Measurements from ENCODE around the gene CBX4.

CBX4 gene

GRCh38 chr17:79799174-79799537 is 40.1 kb downstream of the CBX4 start:
- DNase-seq (ENCODE audit: low read depth): no peak

DNA sequence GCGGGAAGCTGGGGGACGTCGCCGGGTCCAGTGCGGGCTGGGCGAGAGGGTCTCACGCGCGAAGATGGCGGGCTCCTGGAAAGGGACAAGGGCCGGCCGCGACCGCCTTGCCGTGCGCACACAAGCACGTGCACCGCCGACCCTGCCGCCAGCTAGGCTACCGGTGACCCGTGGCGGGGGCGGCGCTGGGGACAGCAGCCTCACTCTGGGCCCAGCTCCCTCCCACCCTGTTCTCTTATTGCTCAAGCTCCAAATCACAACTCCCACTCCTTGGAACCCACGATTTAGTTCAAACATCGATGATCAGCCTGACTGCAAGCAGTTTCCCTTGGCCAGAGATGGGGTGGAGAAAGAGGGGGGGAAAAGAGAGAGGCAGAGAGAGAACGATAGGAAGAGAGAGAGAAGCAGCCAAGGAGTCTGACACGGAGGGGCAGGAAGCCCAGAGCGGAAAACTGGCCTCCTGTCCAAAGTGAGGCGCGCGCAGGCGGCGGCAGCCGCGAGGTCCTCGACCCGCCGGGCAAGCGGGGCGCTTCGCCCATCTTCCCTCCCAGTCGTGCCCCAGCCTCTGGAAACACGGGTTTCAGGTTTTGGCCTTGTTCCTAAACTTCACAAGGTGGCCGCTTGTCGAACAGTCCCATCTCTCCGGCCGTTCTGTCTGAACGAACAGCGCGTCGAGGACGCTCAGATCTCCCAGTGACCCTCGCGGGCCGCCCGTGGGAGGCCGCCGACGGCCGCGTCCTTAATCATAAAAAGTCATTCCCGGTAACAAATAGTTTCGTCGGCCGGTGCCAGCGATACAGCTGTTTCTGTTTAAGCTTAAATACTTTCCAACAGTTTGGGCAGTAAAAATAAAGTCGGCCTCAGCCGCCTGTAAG is 40.7 kb downstream of the CBX4 start:
- no peak for DNase-seq (ENCODE audit: low read depth)

- no peak for DNase-seq (ENCODE audit: low read depth)
Measured at GRCh38 chr17:79797492-79798298, 41.5 kb downstream of the CBX4 start.

DNA sequence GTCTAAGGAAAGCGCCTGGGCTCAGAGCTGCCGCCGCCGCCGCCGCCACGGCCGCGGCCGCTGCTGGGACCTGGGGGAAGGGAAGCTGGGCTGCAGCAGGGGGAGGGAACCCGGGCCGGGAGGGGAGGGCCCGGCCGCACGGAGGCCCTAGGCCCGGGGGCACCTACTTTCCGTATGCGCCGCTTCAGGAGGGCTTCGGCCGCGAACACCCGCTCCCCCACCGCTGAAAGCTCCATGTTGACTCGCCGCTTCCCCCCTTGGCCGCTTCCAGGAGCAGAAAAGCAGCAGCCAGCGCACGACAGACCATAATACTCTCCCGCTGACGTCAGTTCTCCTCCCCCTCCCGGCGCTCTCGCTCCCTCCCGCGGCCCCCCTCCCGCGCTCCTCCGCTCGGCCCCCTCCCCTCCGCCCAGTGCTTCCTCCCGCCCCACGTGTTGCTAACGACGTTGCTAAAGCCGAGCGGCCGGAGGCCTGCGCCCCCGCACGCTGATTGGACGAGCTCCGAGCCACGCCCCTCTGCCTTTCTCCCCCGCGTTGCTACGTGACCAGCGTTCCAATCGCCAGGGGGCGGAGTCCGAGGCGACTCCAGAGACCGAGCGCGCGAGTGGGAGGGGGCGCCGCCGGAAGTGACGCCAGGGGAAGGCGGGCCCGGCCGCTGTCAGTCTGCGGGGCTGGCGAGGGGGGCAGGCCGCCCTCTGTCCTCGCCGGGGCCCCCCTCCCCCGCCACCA is 42.3 kb downstream of the CBX4 start, which contains the start of gene CBX8:
Gene CBX8 (minus strand): TSS at position 315 of the 729 bp plus-strand sequence. CDS start 79 bp downstream, at position 236.
- DNase-seq (ENCODE audit: low read depth): peak; percentile 88

DNA sequence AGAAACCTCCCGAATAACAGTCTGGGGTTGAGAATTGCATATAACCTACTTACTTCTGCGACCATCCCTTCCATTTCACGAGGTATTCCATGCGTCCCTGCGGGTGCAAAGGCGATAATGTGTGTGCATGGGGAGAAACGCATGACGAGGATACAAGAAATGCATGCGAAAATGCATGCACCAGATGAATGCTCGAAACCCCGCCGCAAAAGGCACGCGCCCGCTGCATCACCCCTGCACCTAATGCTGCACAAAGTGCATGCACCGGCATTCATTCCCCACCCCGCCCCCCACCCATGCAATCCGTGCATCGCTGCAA is 42.8 kb downstream of the CBX4 start:
- no peak for DNase-seq (ENCODE audit: low read depth)

DNA sequence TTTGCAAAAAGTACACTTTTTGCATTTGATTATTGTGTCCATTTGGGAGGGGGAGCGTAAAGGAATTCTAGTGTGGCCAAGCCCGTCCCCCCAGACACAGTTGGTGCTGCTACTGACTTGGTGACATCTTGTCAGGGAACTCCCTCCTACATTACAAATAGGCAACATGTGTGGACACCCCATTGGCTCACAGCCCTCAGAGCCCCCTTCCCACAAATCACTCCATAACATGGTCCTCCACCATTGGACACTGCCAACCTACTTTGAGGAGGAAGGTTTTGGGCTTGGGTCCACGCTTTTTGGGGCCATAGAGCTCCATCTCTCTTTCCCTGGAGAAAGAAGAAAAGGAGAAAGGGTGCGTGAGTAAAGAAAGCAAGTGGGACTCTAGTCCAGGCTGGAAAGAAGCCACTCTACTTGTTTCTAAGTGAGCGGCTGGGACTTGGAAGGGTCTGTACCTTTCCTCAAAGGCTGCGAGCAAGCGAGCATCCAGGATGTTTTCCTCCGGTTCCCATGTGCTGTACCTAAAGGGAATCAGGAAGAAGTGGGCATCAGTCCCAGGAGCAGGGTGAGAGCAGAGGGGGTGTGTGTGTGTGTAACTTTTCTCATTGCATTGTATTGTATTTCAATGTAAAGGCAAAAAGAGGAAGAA is 43.3 kb downstream of the CBX4 start:
- DNase-seq (ENCODE audit: low read depth): no peak

GRCh38 chr17:79794659-79795511 is 44.4 kb downstream of the CBX4 start:
- DNase-seq (ENCODE audit: low read depth): no peak

DNA sequence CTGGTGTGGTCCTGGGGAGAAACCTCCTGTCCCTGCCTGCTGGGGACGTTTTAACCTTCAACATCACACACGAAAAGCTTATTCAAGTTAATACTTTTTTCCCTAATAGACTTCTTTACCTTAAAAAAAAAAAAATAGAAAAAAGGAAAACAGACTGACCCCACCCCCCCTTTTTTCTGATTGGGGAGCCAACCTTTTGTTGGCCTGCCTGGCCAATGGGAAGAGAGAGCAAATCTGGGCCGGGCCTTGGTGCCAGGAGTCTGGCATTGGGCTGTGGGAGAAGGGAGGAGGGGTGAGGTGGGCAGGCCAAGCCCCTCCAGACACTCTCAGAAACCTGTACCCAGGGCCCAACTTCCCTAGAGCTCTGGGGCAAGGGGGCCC is 45.3 kb downstream of the CBX4 start:
- no peak for DNase-seq (ENCODE audit: low read depth)

DNA sequence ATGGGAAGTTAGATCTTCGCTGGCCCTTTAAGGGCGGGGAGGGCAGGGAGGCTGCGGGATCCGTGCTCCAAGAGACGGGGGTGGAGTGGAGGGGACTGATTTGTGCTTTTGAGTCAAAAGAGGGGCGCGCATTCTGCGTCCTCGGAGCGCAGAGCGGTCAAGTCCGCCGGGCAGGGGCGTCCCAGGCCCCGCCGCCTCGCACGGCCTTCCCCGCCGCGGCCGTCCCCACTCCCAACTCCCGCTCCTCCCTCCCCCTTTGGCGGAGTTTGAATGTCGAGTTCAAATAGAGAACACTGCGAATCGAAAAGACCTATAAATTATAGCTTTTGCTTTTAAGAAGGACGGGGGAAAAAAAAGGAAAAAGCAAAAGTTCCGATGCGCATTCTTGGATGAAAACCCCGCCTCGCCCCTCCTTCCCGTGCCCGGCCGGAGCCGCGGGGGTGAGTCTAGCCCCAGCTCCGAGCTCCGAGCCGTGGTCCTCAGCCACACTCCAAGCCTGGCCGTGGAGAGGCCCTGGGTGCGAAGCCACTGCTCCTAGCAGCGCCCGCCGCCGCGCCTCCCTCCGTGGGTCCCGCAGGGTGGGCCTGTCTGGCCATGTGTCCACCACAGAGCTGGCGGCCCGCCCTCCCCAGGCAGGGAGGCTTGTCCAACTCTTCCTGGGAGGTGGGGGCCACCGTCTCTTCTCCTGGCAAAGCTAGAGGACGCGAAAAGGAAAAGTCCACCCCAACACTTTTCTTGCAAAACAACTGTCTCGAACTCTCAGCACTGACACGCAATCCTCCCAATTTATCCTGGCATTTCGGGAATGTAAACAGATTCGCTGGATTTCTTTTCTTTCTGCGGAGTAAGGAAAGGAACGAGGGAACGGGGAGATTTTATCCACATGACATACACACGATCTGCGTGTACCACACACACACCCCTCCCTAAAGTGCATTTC is 46.0 kb downstream of the CBX4 start:
- DNase-seq (ENCODE audit: low read depth): no peak

GRCh38 chr17:79792341-79792871 is 46.8 kb downstream of the CBX4 start:
- no peak for DNase-seq (ENCODE audit: low read depth)

DNA sequence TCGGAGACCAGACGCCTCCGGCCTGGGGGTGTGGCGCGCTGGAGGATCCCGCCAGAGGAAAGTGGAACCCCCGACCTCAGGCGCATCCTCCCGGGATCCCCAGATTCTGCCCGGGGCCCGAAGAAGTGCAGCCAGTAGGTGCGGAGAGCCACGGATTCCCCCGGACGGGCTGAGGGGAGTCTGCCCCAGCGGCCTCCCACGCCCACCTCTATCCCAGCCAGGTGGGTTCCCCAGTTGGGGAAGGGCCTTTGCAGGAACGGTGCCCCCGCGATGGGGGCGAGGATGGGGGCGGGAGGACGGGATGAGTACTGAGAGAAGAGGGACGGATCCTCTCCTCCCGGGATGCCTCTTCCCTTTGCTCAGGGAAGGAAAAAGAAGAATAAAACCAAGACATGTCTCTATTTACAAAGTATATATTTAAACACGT is 47.5 kb downstream of the CBX4 start:
- DNase-seq (ENCODE audit: low read depth): no peak

GRCh38 chr17:79790805-79791734 is 48.2 kb downstream of the CBX4 start:
- DNase-seq (ENCODE audit: low read depth): no peak

GRCh38 chr17:79789943-79790804 is 49.1 kb downstream of the CBX4 start:
- no peak for DNase-seq (ENCODE audit: low read depth)

DNA sequence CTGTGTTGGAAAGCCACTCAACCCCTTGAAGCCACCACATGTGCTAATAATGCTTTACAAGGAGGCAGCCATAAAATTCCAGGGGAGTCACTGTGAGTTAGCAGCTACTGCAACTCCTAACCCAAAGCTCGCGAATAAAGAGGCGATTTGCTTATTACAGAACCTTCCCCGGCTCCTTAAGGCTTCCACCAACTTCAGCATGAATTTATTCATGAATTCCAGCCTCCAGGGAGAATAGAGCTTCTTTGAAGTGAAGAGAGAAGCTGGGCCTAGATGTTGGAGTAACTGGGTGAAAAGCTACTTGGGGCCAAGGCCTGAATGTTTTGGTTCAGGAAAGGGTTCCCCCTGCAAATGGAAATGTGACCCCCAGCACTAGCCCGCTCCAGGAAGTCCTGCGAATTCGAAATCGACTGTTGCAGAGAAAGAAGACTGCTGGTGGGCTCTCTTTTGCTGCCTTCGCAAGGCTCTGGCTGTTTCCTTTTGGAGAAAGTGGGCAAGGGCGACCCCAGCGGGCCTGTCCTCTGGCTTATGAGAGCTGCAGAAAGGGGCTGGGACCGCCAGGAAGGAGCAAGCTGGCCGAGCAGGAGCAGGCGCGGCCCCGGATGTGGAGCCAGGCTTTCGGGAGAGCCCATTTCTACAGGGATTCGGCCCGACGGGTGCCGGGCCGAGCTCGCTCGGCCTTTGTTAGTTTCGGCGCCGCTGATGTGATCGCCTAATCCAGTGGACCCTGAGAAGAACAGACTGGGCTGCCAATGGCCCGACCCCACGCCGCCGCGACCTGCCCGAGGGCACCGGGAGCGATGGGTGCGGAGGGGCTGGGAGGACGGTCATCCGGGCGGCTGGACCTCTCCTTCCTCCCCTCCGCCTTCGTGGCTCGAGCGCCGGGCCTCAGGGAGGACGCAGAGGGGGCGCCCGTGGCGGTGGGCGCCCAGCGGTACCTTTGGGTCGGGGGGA is 50.0 kb downstream of the CBX4 start:
- no peak for DNase-seq (ENCODE audit: low read depth)

DNA sequence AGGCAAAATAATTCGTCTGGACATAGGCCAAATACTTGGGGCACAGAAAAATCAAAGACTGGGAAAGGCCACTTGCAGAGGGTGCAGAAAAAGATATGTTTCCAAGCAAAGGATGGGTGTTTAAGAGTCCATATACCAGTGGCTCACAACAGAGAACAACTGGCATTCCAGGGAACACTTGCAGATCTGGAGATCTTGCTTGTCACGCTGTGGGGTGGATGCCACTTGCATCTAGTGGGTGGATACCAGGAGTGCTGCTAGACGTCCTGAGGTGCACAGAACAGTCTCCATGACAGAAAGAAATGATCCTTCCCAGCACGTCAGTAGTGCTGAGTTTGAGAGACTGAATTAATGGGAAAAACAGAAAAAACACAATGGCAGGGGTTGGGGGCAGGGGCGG is 50.8 kb downstream of the CBX4 start:
- no peak for DNase-seq (ENCODE audit: low read depth)

DNA sequence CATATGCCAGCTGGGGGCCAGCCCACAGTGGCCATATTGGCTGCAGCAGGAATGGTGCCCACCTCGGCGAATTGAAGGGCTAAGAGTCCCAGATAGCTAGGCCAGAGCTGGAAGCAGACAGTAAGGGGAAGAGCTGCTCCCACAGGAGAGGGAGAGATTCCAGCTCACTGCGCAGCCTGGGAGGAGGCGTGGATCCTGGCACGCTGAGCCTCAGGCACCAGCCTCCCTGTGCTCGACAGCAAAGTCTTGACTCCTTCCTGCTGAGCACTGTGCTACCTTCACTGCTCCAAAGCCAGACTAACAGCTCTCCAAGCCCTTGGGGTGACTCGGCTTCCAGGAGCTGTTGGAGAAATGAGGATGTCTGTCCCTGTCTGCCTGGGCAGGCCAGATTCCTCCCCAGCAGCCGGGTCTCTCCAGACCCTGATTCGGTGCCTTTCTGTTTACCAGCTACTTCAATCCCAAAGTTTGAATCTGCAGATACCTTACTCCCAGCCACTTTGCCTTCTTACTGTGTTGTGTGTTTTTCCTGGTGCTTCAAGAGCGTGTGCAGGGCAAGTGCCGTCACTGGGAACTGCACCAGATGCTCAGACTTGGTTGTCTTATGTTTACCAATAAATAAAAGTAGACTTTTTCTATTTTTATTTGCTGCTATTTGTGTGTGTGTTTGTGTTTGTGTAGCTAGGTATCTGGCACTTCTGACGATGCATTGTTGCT is 52.2 kb downstream of the CBX4 start:
- no peak for DNase-seq (ENCODE audit: low read depth)

Measured in HS-27A (cell line).